SIG-M5 treated with dmso at 0.1 percent for 504 hours (cell line): Measurements from ENCODE around the gene CD59.
A peak's percentile ranks its signal among the peaks of the same experiment; 100 is the strongest.

Experiments used
- DNase-seq: peaks from one replicate; lab custom pipeline; 2025; ENCODE audit not compliant: unreplicated experiment; lab: John Stamatoyannopoulos, UW

Gene CD59, protein sequence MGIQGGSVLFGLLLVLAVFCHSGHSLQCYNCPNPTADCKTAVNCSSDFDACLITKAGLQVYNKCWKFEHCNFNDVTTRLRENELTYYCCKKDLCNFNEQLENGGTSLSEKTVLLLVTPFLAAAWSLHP

DNA sequence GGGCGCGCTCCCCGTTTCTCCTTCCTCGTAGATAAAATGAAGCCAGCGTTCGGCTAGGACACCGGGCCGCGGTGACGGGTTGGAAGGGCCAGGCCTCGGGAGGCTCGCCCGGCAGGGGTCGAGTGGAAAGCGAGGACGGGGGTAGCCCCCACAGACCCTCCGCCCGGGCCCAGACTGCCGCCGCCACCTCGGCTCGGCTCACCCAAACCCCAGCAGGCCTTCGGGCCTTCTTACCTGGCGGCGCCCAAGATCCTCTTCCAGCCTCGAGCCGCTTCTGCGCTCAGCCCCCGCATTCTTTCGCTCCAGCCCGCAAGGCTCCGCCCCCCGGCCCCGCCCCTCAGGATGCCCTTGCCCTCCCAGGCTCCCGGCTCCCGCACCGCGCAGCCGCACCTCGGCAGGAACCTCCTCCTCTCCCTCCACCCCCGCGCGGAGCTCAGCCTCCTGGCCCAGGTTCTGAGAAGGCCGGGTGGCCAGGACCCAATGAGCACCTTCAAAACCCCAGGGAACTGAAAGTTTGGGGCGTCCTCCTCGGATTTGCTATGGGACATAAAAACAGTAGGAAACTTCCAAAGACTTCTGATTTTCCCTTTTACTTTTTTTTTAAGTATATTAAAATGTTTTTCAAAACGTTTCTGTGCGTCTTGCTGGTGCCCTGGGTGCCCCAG, at the start of gene CD59:
CD59 (minus strand) TSS at position 276 of the 665 bp plus-strand sequence. CDS start 13,978 bp downstream, outside the sequence.
- peak; percentile 26 for DNase-seq

DNA sequence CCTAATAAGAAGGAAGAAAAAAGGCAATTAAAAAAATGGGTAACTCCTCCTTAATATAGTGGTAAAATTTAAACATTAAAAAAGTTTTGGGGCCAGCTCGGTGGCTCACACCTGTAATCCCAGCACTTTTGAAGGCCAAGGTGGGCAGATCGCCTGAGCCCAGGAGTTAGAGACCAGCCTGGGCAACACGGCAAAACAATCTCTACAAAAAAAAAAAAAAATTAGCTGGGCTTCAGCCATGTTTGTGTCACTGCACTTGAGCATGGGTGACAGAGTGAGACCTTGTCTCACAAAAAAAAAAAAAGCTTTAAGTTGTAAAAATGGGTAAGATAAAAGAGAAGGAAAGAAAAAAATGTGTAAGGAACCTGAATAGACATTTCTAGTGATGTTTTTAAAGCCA, 49.4 kb upstream of the CD59 start:
- DNase-seq, result no peak

DNA sequence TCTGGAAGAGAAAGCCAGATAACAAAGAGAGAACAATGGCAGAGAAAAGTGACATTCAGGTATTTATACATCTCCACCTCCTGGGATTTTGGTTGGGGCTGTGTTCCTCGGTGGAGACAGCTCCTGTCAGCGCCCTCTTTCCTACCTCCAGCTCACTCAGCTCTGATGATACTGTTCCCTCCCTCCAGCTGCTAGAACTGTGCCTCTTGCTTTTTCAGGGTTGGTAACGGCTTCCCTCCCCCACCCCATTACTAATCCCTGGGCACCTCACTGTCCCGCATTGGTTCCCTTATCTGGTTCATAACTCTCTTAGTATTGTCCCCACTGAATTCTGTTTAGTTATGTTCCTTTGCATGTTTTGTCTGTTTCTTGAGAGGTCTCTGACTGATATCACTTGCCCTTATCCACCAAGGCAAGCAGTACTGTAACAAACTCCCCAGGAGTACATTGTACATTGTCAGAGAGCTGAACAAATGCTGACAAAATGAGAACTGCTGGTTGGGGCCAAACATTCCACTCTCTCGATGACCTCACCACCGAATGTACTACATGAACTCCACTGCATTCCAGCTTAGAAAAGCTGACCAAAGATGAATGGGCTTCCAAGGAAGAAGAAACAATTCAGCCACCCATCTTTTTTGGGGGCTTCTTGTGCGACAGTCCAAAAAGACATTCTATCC, 43.8 kb upstream of the CD59 start:
- DNase-seq, result no peak

DNA sequence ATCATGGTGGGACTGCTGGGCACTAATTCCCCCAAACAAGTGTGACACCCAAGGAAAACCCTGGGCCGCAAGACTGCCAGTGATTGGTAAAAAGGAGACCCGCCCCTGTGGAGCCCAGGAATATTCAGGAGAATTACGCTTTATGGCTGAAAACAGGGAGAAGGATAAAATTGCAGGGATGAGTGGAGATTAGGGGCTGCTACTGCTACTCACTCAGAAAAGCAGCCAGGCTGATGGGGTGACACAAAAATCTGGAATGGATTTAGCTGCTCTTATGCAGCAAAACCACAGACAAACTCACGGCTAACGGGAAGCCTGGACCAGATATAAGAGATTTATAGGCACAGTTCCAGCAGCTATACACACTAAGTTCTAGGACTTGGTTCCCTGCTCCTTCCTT, 42.5 kb upstream of the CD59 start:
- no peak for DNase-seq

DNA sequence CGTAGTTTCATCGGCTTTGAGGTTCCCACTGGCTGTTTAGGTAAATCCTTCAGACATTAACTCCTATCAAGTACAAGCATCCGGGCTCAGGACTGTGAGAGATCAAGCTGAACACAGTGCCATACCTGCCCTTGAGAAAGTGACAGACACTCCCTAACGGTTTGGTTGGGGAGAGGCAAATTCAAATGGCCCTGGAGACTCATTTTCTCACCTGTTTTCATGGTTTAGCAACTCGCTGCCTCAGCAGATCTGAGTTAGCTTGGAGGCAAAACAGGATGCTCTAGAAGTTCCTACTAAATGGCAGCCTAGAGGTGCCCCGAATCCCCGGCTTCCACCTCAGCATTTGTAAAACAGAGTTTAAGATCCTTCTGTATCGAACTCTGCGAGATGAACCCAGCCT, 41.7 kb upstream of the CD59 start:
- DNase-seq, result no peak

DNA sequence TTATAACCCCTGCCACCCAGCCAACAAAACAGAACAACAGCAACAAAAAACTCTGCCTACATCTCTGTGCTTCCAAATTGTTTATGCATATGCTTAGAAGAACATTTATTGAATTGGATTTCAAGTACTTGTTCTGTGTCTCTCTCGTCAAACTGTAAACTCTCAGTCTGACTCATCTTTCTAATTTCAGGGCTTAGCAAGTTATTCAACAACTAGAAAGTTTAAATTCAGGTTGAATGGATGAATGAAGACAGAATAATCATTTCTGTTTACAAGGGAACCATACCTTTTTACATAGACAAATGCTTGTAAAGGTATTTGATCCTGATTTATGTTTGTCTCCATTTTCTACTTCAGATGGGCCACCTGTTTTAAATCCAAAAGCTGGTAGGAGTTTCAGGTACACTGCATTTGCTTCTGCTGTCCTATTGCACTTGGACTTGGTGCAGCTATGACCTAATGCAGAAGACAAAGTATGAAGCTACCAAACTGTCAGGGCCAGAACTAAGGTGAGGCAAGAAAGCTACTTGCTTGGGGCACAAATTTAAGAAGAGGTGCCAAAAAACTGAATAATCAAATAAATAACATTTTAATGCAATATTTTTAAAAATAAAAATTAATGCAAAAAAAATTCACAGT, 39.7 kb upstream of the CD59 start:
- DNase-seq, result no peak

DNA sequence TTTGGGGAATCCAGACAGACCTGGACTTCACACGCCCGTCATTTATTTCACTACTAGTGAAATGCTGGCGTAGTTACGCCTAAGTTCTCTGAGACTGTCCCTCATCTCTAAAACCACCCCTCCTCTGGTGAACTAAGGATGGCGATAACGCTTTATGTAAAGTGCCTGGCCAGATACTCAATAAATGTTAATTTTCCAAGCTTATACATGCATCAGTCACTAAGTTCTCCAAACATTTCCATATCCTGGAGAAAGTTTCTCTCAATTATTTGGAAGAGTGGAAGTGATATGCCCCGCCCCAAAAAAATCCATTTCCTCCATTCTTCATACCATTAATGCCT, 39.2 kb upstream of the CD59 start:
- DNase-seq, result no peak

DNA sequence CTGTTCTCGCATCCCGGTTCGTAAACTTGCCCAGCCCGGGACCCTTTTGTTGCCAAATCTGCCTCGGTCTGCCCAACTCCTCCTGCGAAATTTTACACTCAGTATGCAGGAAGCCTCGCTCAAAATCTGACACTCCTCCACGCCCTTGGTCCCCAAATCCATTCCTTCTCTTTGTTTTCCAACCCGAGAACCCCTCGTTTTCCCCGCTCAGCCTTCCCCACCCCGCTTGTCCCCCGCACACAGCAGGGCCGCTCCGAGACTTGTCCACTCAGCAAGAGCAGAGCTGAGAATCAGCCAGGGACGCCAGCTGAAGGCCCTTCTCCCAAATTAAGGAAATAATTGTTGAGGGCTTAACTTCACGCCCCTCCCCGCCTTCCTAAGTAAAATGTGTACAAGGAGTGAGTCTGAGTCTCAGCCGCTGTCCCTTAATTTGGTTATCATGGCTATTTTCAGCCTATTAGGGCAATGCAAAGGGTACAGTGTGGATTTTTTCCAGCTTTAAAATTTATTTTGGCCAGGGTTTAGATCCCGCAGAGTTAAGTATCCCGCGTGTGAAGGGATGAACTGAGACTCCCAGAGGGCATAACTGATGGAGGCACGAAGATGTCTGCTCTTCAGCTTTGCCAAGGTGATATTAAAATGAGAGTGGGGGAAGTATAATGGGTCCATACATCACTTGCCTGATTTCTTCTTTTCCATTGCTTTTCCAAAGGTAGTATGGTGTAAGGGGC, 38.7 kb upstream of the CD59 start:
- no peak for DNase-seq

DNA sequence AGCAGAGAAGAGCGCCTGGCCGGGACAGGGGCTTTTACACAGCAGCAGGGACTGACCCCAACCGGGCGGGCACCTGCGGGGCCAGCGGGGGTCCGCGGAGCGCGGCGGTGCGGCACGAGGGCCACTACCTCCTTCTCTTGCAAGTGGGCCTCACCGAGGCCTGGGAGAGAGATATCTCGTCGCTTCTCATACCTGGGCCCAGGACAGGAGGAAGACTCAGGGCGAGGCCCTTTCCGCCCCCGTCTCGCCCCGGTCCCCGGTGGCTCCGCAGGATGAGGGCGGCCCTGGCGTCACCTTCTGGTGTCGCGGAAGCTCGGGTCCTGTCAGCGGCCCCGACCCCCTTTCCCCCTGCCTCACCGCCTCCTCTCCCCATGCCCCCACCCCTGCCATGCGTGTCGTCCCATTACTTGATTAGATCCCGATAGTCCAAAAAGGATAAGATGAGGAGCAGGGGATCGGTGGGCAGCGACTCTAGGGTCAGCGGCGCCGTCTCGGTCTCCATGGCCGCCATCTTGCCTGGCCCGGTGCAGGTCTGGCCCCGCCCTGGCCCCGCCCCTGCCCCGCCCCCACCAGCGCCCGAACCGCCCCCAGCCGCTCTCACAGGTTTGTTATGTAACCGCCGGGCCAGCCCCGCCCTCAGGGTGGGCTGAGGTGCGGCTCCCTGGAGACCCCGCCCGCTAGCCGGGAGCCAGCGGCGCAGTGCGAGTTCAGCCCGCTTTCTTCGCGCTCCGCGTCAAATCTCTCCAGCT, 37.9 kb upstream of the CD59 start, which contains the start of gene FBXO3:
FBXO3 (minus strand) TSS at position 534 of the 749 bp plus-strand sequence; CDS start at position 511, 23 bp downstream.
- peak; percentile 62 for DNase-seq

DNA sequence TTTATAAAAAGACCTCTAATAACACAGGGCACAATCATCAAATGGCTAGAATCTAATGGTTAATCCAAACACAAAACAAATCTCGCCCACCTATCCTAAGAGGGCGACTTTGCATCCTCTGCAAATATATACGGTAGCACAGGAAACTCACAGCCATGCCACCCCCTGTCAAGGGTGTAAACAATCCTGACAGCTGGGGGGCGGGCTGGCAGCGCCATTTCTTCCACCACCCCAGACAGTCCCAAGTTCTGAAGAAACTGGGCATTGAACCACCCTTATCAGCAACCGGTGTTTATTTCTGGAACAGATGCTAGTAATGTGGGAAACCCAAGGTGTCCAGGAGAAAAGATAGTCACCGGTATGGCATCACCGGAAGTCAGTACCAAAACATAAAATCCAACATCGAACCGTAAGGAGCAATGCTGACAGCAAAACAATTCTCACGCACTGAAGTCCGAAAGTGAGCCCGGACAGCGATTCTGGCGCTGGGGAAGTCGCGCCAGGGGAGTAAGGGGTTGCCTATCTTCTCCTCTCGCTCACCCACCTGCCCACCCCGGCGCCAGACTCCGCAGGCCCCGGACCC, 37.3 kb upstream of the CD59 start:
- DNase-seq, result no peak

DNA sequence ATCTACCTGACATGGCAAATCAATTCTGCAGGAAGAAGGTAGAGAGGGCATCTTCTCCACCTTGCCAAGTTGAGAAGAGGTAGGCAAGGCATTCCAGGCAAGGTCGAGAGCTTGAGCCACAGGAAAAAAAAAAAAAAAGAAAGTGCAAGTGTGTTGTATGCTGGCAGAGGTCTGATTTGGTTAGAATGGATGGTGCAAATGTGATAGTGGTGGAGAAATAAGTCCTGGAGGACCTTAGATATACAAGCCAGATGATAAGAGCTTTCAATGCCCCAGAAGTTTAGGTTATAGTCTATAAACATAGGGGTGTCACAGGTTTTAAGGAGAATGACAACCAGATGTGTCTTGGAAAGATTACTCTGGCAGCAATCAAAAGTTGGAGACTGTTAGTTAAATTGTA, 36.6 kb upstream of the CD59 start:
- no peak for DNase-seq

DNA sequence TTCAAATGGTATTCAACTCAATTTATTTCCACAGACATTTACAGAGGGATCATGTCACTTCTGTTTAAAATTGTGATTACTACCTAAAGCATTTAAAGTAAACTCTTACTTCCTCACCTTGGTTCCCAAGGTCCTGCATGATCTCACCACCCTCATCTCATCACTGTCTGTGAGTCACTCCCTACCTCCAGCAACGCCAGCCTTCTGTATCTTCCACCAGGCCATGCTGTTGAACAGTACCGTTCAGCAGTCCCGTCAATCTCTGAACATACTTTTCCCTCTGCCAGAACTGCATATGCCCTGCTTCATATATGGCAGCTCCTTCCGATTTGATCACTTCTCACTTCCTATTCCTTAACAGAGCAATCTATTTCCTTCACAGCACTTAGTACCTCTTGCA, 36.1 kb upstream of the CD59 start:
- DNase-seq, result peak; percentile 28

DNA sequence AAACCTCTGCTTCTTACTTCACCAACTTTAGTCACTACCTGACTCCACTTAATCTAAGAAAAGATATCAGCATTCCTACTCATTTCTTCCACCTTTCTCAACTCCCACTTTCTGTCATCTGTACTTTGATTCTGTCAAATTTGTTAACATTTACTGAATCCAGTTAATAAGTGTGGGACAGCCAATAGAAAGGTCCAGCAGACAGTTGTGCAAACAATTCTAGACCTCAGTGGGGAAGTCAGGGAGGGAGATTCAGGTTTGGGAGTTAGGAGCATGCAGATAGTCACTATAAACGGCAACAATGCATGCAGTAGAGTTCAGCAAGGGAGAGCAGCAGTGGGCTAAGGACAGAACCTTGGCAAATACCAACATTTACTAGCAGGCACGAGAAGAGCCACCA, 34.0 kb upstream of the CD59 start:
- DNase-seq, result no peak

DNA sequence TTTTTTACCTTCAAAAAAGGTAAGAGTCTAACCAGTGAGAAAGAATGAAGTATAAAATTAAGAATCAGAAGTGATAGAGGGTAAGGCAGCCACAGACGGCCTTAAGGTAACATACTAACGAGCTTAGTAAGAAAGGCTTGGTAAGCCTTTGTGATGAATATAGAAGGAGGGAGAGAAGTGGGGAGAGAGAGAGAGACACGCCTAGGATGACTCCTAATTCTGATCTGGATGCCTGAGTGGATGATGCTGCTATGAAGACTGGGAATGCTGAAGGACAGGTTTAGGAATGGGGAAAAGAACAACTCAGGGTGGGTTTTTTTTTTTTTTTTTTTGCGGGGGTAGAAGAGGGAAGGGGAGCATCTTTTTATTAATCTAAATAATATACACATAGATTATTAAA, 33.3 kb upstream of the CD59 start:
- DNase-seq, result no peak

DNA sequence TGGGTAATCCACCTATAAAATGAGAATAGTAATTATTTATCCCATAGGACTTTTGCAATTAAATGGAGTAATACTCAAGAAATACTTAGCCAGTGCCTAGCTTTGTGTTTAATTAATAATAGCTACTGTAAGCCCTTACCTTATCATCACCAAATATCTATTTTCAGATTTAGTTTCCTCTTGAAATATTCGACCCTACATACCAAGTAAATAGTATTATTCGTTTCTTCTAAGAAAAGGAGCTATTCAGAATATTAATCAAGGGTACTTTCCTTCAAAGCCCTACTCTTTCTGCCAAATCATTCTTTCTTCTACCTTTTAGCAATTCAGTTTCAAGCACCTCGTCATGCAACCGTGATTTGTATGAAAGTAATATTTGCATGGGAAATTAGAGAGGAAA, 31.4 kb upstream of the CD59 start:
- no peak for DNase-seq

DNA sequence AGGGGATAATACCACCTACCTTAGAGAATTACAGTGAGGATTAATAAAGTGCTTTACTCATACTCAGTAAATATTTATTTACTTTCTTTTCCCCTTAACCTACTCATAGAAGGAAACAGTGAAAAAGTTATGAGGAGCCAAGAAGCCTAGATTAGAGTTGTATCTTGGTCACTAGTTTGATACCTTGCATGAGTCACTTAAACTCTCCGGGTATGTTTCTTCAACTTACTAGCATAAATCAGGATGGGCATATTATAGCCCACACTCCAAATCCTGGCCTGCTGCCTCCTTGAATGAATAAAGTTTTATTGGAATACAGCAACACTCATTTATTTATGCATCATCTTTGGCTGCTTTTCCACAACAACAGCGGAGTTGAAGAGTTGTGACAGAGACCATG, 29.9 kb upstream of the CD59 start:
- DNase-seq, result no peak

DNA sequence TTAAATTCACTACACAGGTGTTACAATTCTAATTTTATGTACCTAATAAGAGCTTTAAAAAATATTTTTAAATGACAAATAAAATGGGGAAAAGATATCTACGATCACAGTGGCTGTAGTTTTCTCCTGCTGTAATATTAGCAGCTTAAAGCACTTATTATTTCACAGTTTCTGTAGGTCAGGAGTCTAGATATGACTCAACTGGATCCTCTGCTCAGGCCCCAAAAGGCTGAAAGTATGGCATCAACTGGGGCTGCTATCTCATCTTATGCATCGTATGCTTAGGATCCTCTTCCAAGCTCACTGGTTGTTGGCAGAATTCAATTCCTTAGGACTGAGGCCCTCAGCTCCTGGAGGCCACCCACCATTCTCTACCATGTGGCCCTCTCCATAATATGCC, 25.2 kb upstream of the CD59 start:
- DNase-seq, result no peak

DNA sequence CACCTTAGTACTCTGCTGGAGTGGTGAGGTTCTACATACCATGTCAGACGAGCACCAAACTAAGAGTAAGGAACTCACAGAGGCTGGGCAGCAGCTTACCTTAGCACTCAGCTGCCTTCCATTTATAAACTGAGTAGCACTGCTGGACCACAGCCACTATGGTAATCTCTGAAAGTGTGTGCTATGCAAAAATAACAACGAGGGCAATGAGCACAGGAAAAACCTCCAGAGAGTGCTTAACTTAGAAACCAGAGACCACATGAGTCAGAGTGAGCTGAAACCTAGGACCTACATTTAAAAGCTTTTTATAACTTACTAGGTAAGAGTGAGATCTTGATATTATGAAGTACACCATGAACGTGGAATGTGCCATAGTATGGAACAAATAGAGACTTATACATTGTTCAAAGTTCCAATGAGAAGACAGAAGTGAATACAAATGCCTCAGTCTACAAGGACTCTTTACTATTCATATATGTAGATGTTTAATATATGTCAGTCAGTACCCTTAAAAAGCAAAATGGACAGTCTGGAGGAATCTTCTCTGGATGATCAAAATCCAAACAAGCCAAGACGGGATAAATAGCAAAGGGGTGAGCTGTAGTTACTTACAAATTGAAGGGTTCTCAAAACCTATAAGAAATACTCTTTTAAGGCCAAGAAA, 17.2 kb upstream of the CD59 start:
- DNase-seq, result no peak

DNA sequence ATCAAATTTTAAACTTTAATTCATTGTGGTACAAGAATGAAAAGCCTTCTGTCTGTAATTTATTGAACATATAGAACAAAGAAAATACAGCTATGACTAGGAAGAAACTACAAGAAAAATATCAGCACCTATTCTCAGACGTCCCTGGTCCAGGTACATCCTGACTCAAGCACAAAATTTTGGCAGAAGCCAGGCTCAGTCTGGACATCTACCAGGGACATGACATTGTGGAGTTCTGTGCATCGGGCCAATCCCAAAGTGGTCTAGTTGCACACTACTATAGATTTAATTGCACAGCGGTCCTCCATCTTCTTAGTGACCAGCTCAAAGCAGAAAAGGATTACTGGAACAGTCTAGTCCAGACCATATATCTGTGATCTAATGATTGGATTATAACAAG, 15.7 kb upstream of the CD59 start:
- DNase-seq, result no peak

DNA sequence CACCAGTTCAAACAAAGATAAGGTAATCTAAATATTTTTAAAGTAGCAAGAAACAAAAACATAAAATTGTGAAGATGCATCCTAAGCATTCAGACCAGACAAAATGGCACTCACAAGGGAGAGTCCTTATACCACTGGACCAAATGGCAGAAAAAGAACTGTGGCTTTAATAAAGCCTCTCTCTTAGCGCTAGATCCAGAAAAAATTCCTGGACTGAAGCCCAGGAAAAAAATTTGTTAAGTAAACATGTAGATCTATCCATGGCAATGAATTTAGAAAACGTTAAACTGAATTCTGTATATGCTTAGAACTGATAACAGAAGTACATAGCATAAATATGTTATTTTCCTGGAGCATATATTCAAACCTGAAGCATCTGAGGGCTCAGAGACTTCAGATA, 11.8 kb upstream of the CD59 start:
- DNase-seq, result no peak
